GM12873 (cell line): ENCODE results near the gene ZNF675.

Experiments used
- TF ChIP-seq, protein P1 (sequence below): IDR thresholded peaks from 2 replicates; pipeline ENCODE4 v1.5.1; 2012; ENCODE audit warnings: low read depth, mild to moderate bottlenecking, moderate library complexity, low read length, control low read depth; ENCODE audit not compliant: insufficient read depth; ENCODE audit errors: missing control alignments

ZNF675 gene

DNA sequence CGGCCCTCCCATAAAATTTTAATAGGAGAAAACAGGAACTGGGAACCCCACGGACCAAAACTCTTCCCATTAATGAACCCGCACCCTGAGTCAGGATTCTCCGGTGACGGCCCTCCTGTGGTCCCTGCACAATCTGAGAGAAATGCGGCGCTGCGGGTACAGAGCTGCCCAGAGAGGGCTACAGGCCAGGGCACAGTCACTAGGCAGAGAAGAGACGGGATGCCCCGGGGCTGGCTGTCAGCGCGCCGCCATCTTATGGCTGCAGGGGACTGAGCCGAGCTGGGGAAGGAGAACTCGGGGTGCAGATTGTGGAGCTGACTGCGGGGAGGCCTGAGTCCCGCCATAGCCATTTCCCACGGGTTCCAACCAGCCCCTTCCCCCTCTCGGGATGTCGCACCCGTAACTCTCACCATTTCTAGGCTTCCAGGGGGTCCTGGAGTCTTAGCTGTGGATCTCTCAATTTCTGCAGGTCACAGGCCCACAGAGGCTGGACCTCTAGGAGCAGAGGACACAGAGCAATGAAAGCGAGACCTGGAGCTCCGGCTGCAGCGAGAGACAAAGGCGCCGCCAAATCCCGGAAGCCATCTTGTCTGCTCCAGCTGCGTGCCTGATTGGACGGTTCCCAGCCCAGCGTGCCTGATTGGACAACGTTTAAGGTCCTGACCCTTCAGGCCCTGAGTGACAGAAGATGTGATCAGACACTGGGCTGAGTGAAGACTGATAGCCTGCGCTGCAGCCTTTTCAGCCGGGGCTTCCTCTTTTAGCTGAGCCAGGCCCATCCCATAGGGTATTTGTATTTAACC, at the start of gene ZNF675:
Gene ZNF675, minus strand, starts transcription at position 592 of the 803 bp plus-strand sequence. Its CDS starts 179 bp downstream, at position 413.
- TF ChIP-seq, protein P1, sequence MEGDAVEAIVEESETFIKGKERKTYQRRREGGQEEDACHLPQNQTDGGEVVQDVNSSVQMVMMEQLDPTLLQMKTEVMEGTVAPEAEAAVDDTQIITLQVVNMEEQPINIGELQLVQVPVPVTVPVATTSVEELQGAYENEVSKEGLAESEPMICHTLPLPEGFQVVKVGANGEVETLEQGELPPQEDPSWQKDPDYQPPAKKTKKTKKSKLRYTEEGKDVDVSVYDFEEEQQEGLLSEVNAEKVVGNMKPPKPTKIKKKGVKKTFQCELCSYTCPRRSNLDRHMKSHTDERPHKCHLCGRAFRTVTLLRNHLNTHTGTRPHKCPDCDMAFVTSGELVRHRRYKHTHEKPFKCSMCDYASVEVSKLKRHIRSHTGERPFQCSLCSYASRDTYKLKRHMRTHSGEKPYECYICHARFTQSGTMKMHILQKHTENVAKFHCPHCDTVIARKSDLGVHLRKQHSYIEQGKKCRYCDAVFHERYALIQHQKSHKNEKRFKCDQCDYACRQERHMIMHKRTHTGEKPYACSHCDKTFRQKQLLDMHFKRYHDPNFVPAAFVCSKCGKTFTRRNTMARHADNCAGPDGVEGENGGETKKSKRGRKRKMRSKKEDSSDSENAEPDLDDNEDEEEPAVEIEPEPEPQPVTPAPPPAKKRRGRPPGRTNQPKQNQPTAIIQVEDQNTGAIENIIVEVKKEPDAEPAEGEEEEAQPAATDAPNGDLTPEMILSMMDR, result no peak

GRCh38 chr19:23718802-23719201, 31.8 kb upstream of the ZNF675 start:
- TF ChIP-seq, protein P1, result no peak

DNA sequence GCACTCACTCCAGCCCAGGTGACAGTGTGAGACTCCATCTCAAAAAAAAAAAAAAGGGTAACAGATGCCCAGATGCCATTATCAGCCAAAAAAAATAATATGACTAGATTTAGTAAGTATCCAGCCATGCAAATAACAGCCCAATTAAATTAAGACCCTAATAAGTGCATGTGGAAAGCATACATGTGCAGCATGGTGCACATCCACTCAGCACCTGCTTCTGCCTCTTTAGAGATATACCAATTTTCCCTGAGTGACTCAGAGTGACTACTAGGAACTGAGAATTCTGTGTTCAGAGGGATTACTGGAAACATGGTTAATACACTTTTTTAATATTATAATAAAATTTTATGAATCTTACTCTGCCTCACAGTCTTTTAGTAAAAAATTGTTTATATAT, 29.8 kb upstream of the ZNF675 start:
- TF ChIP-seq, protein P1, result no peak

DNA sequence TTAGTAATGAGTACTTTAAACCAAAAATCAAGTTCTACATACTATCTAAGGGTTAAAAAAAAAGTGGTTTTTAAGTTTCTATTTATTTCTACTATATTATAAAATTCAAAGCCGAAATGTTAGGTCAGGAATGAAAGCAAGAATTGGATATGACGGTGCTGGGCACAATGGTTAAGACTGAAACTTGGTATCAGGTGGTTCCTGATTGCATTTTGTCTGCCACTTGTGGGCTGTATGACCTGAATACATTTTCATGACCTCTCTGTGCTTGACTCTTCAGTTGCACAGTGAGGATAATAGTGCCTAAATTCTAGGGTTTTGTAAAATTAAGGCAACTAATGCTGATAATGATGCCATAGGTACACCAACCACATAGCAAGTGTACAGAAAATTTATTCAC, 22.3 kb upstream of the ZNF675 start:
- TF ChIP-seq, protein P1, result no peak

DNA sequence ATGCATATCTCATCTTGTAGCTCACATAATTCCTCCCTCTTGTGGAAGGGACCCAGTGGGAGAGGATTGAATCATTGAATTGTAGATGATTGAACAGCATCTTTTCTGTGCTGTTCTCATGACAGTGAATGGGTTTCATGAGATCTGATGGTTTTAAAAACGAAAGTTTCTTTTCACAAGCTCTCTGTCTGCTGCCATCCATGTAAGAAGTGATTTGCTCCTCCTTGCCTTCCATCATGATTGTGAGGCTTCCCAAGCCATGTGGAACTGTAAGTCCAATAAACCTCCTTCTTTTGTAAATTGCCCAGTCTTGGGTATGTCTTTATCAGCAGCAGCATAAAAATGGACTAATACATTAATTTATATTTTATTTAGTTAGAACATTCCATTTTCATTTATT, 19.6 kb upstream of the ZNF675 start:
- TF ChIP-seq, protein P1, result no peak

DNA sequence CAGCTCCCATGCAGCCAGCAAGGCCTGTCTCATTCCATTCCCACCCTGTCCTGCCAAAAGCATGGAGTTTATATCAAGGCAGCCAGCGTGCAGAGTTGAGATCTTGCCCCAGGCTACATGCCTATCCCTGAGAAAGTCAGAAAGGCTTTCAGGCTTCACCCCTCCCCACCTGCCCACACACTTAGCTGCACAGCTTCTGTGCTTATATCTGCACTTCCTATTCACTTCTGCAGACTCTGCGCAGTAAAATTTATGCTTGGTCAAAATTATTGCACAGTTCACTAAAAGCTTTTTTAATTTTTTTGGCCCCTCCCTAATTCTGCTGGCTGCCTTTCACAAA, 12.5 kb upstream of the ZNF675 start:
- TF ChIP-seq, protein P1, result no peak

- TF ChIP-seq, protein P1, result no peak
Observed at GRCh38 chr19:23698711-23699520, 11.9 kb upstream of the ZNF675 start.
